K562 (cell line): ENCODE results near the gene PCDHB13. TPM values are rescaled to one million over a fixed set of nuclear protein-coding genes. Genes with fewer than 3 reads are reported as not detected.
A peak's percentile ranks its signal among the peaks of the same experiment; 100 is the strongest.
"Not testable (repeated sequence)": the region's sequence is repeated elsewhere in the genome, so short reads cannot be mapped to it uniquely, and the experiment has no call there.

Experiments
- ATAC-seq: fragments of 200-7000 bp; cut with Tn5 transposase; 3 replicates; pipeline ENCODE4 v1.9.1; 2020; ENCODE audit warnings: moderate library complexity
- BruUV-seq: library from RNA; stranded (reverse); fragments of 400-500 nt; replicated peaks from 2 replicates; lab custom pipeline; 2021; lab: Mats Ljungman, UMichigan
- CTCF ChIA-PET: fragments of 300-600 bp; formaldehyde crosslinking; extraction: SDS; loops from one replicate; lab custom pipeline; 2021; ENCODE audit warnings: low intra/inter-chr PET ratio; lab: Yijun Ruan, JAX
- POLR2A ChIA-PET: fragments of 300-600, 350-650 bp; sonication (Branson Sonifier 250); formaldehyde crosslinking; extraction: SDS; loops from one replicate; lab custom pipeline; 2021; ENCODE audit warnings: antibody characterized with exemption, inconsistent platforms; lab: Yijun Ruan, JAX
- DNase-seq, 4 experiments: peaks; one replicate each; pipeline versions ENCODE4 v3.0.0 to v3.0.0-alpha.2; 2011 to 2018; ENCODE audit warnings: low spot score in 3 of 4, mixed read lengths in 3 of 4; ENCODE audit errors: extremely low read depth in 1 of 4
- FAIRE-seq: peaks from 2 replicates; lab custom pipeline; 2011; peaks lifted over from hg19 to GRCh38; lab: Jason Lieb, UNC
- H2AFZ ChIP-seq: 2 replicates; pipeline ENCODE4 v1.6.0; 2011; ENCODE audit warnings: low read depth, low read length, control low read depth, inconsistent platforms
- H3K27ac ChIP-seq: fragments of 200-600 bp; 3 replicates; pipeline ENCODE4 v1.8.0; 2011; ENCODE audit warnings: low read depth, mild to moderate bottlenecking, control low read depth, inconsistent platforms, low read length, moderate library complexity, mixed read lengths; ENCODE audit errors: extremely low read depth
- H3K27me3 ChIP-seq, 2 experiments: fragments of 300-600 bp in 1 of 2; 2 replicates in 1 of 2; 3 replicates in 1 of 2; pipeline versions ENCODE4 v1.6.0 to v1.8.0; 2011; ENCODE audit warnings: inconsistent platforms in 2 of 2, low read length in 2 of 2, mild to moderate bottlenecking in 1 of 2, mixed read lengths in 1 of 2, moderate library complexity in 1 of 2; ENCODE audit not compliant: control insufficient read depth in 2 of 2, insufficient read depth in 2 of 2
- H3K36me3 ChIP-seq: fragments of 300-600 bp; 3 replicates; pipeline ENCODE4 v1.8.0; 2011; ENCODE audit warnings: mild to moderate bottlenecking, low read length, inconsistent platforms; ENCODE audit not compliant: control insufficient read depth, insufficient read depth
- H3K4me1 ChIP-seq, 2 experiments: fragments of 200-600 bp in 1 of 2; replicated peaks in 1 of 2; 2 replicates in 1 of 2; 3 replicates in 1 of 2; pipeline versions ENCODE4 v1.5.1 to v1.8.0; 2011; ENCODE audit warnings: inconsistent platforms in 2 of 2, low read length in 2 of 2, mild to moderate bottlenecking in 1 of 2, mixed read lengths in 1 of 2, moderate library complexity in 1 of 2; ENCODE audit not compliant: control insufficient read depth in 2 of 2, insufficient read depth in 2 of 2
- H3K4me2 ChIP-seq: 2 replicates; pipeline ENCODE4 v1.6.1; 2011; ENCODE audit warnings: low read length, control low read depth, inconsistent platforms, mixed read lengths; ENCODE audit not compliant: insufficient read depth
- H3K4me3 ChIP-seq: fragments of 200-600 bp; sonication (generic), shearing (Covaris generic); 2 replicates; pipeline ENCODE4 v1.5.1; 2016; ENCODE audit warnings: control low read depth, inconsistent platforms
- H3K79me2 ChIP-seq: fragments of 200-600 bp; 3 replicates; pipeline ENCODE4 v1.8.0; 2011; ENCODE audit warnings: low read length, inconsistent platforms; ENCODE audit not compliant: control insufficient read depth, insufficient read depth
- H3K9ac ChIP-seq, 2 experiments: 2 replicates each; pipeline versions ENCODE4 v1.6.0 to v1.6.1; 2011; ENCODE audit warnings: low read depth in 2 of 2, low read length in 2 of 2, control low read depth in 1 of 2, inconsistent platforms in 1 of 2, mild to moderate bottlenecking in 1 of 2, mixed read lengths in 1 of 2; ENCODE audit not compliant: insufficient read depth in 1 of 2
- H3K9me1 ChIP-seq: one replicate; pipeline ENCODE4 v1.6.0; 2011; ENCODE audit warnings: inconsistent platforms, mild to moderate bottlenecking, low read length, moderate library complexity; ENCODE audit not compliant: control insufficient read depth, insufficient read depth
- H3K9me3 ChIP-seq: replicated peaks from 2 replicates; pipeline ENCODE4 v1.5.1; 2011; ENCODE audit warnings: low read depth, low read length, inconsistent platforms; ENCODE audit not compliant: control insufficient read depth, insufficient read depth
- H4K20me1 ChIP-seq: replicated peaks from 2 replicates; pipeline ENCODE4 v1.6.1; 2011; ENCODE audit warnings: low read length, inconsistent platforms, mixed read lengths; ENCODE audit not compliant: control insufficient read depth, insufficient read depth
- WGBS: fragments of 100-300 bp; shearing (Covaris generic); methylation state at CpG from one replicate; pipeline ENCODE4 v1.1.6; 2016; ENCODE audit warnings: low coverage, mixed read lengths; ENCODE audit not compliant: insufficient coverage; ENCODE audit errors: missing lambda C conversion rate; 5-methylcytosine and 5-hydroxymethylcytosine counted together
- in situ Hi-C: fragments of 300-500 bp; cut with MboI; formaldehyde crosslinking; loops from 4 replicates; pipeline ENCODE4 v1.15.0; 2018; ENCODE audit warnings: inconsistent platforms, mixed read lengths
- intact Hi-C: fragments of 100-400 bp; cut with micrococcal nuclease; formaldehyde crosslinking; loops from 2 replicates; pipeline ENCODE4 v1.14.2; 2022
- polyA plus RNA-seq, 8 experiments: library from polyadenylated mRNA; depleted of rRNA in 4 of 8; stranded (reverse) in 5 of 8; unstranded in 3 of 8; fragments of >200 nt; fragmentation: Nextera tagmentation in 2 of 8; fragmentation: Illumina TruSeq in 1 of 8; extraction: Ambion mirVana in 2 of 8; extraction: Trizol in 1 of 8; gene quantifications; 2 replicates each; pipeline versions ENCODE4 v1.2.1 to v1.2.3, GENCODE V29; 2011 to 2014; ENCODE audit warnings: inconsistent platforms in 1 of 8, missing spikeins in 1 of 8
- total RNA-seq, 7 experiments: library from RNA; depleted of rRNA in 6 of 7; stranded (reverse); fragments of >200 nt in 6 of 7; fragmentation: Illumina TruSeq in 2 of 7; extraction: Trizol in 2 of 7; gene quantifications; 2 replicates each; pipeline versions ENCODE4 v1.2.1 to v1.2.3, GENCODE V29; 2011 to 2021; ENCODE audit warnings: low replicate concordance in 1 of 7

Gene PCDHB13
- total and polyA plus RNA-seq, 9 of the 15 experiments (the other 6 are each of a cell fraction or from before 2014, with no cell fraction given), result 0.01 TPM; not detected in 8

DNA sequence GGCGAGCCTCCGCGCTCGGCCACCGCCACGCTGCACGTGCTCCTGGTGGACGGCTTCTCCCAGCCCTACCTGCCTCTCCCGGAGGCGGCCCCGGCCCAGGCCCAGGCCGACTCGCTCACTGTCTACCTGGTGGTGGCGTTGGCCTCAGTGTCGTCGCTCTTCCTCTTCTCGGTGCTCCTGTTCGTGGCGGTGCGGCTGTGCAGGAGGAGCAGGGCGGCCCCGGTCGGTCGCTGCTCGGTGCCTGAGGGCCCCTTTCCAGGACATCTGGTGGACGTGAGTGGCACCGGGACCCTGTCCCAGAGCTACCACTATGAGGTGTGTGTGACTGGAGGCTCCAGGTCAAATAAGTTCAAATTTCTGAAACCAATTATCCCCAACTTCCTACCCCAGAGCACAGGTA lies 2.9 kb upstream of the PCDHB13 start:
- BruUV-seq, POLR2A ChIA-PET, ATAC-seq, H3K79me2 ChIP-seq, H4K20me1 ChIP-seq, H3K9ac ChIP-seq, H3K4me1 ChIP-seq, FAIRE-seq, H3K4me2 ChIP-seq, H3K27ac ChIP-seq, H3K27me3 ChIP-seq, DNase-seq, H2AFZ ChIP-seq, H3K4me3 ChIP-seq, H3K9me1 ChIP-seq, H3K36me3 ChIP-seq, H3K9me3 ChIP-seq: not testable (repeated sequence)
- WGBS, result 3% methylated on average over 13 of the region's 27 CpGs
- intact Hi-C loops, result loop anchor here (10.0 kb wide), 1 partner anchor 114 kb away; the partner anchor contains the start of gene TAF7
- CTCF ChIA-PET, result interaction anchor here (0.6 to 1.1 kb wide), 2 partner anchors 113 to 314 kb away, joined by 4 to 6 read pairs; no protein-coding TSS in a partner anchor
- in situ Hi-C loops, result loop anchor here (25.0 kb wide), 1 partner anchor 926 kb away; no protein-coding TSS in a partner anchor

DNA sequence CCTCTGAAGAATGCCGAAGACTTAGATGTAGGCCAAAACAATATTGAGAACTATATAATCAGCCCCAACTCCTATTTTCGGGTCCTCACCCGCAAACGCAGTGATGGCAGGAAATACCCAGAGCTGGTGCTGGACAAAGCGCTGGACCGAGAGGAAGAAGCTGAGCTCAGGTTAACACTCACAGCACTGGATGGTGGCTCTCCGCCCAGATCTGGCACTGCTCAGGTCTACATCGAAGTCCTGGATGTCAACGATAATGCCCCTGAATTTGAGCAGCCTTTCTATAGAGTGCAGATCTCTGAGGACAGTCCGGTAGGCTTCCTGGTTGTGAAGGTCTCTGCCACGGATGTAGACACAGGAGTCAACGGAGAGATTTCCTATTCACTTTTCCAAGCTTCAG lies 864 bp downstream of the PCDHB13 start:
- not testable (repeated sequence) for BruUV-seq, FAIRE-seq, H3K4me2 ChIP-seq

DNA sequence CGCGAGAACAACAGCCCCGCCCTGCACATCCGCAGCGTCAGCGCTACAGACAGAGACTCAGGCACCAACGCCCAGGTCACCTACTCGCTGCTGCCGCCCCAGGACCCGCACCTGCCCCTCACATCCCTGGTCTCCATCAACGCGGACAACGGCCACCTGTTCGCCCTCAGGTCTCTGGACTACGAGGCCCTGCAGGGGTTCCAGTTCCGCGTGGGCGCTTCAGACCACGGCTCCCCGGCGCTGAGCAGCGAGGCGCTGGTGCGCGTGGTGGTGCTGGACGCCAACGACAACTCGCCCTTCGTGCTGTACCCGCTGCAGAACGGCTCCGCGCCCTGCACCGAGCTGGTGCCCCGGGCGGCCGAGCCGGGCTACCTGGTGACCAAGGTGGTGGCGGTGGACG lies 1.8 kb downstream of the PCDHB13 start:
- H4K20me1 ChIP-seq, H3K36me3 ChIP-seq, H3K27ac ChIP-seq, H3K9me3 ChIP-seq, FAIRE-seq, CTCF ChIA-PET, H3K9ac ChIP-seq, BruUV-seq, H2AFZ ChIP-seq, H3K4me2 ChIP-seq, DNase-seq, H3K27me3 ChIP-seq, H3K4me3 ChIP-seq, POLR2A ChIA-PET, ATAC-seq, H3K79me2 ChIP-seq, H3K9me1 ChIP-seq, H3K4me1 ChIP-seq: not testable (repeated sequence)
- in situ Hi-C loops, result loop anchor here (25.0 kb wide), 1 partner anchor 922 kb away; no protein-coding TSS in a partner anchor
- intact Hi-C loops, result loop anchor here (10.0 kb wide), 1 partner anchor 109 kb away; the partner anchor contains the start of gene TAF7
- 6% methylated on average over 28 of the region's 40 CpGs for WGBS

More for the DNA sequence above, 864 bp downstream of the PCDHB13 start:
- H3K9me3 ChIP-seq, H3K36me3 ChIP-seq, H4K20me1 ChIP-seq, H3K27ac ChIP-seq, H3K27me3 ChIP-seq, H3K4me3 ChIP-seq, H2AFZ ChIP-seq, POLR2A ChIA-PET, H3K79me2 ChIP-seq, H3K4me1 ChIP-seq, DNase-seq, H3K9ac ChIP-seq, H3K9me1 ChIP-seq, CTCF ChIA-PET: not testable (repeated sequence)
- intact Hi-C loops (loop anchor here (10.0 kb wide), 1 partner anchor 110 kb away; the partner anchor contains the start of gene TAF7), in situ Hi-C loops (loop anchor here (25.0 kb wide), 1 partner anchor 923 kb away; no protein-coding TSS in a partner anchor)
- 3% methylated on average over 8 of the region's 12 CpGs for WGBS
- peak; percentile 27; the same call in 1 of the 3 replicates for ATAC-seq

DNA sequence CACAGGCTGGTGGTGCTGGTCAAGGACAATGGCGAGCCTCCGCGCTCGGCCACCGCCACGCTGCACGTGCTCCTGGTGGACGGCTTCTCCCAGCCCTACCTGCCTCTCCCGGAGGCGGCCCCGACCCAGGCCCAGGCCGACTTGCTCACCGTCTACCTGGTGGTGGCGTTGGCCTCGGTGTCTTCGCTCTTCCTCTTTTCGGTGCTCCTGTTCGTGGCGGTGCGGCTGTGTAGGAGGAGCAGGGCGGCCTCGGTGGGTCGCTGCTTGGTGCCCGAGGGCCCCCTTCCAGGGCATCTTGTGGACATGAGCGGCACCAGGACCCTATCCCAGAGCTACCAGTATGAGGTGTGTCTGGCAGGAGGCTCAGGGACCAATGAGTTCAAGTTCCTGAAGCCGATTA lies 2.3 kb downstream of the PCDHB13 start:
- H4K20me1 ChIP-seq, H3K9me1 ChIP-seq, FAIRE-seq, ATAC-seq, H3K27me3 ChIP-seq, H3K4me2 ChIP-seq, H3K9ac ChIP-seq, DNase-seq, H3K4me3 ChIP-seq, POLR2A ChIA-PET, H3K9me3 ChIP-seq, H3K4me1 ChIP-seq, BruUV-seq, H2AFZ ChIP-seq, H3K79me2 ChIP-seq, CTCF ChIA-PET, H3K36me3 ChIP-seq, H3K27ac ChIP-seq: not testable (repeated sequence)
- WGBS, result 4% methylated on average over 11 of the region's 26 CpGs
- in situ Hi-C loops, result loop anchor here (25.0 kb wide), 1 partner anchor 921 kb away; no protein-coding TSS in a partner anchor
- intact Hi-C loops, result loop anchor here (10.0 kb wide), 1 partner anchor 109 kb away; the partner anchor contains the start of gene TAF7
